ENCODE data around the gene PLEKHH3. TPM values are rescaled to one million over a fixed set of nuclear protein-coding genes. Genes with fewer than 3 reads are reported as not detected.
A peak's percentile ranks its signal among the peaks of the same experiment; 100 is the strongest.
"Not testable (repeated sequence)": the region's sequence is repeated elsewhere in the genome, so short reads cannot be mapped to it uniquely, and the experiment has no call there.

Gene PLEKHH3
- total RNA-seq, 2 experiments from 2014 or later = 0.62 to 0.77 TPM

DNA sequence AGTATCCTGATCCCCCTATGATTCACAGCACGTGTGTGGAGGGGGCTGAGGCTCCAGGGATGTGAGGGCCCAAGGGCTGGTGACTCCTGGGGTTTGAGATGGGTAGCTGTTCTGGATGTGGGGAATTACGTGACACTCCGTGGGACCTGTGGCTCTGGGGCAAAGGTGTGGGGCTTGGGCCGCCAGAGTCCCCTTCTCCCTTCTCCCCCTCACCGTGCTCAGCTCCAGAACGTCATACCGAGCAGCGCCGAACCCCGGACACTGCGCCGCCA lies 7.2 kb downstream of the PLEKHH3 start:
- Mint-ChIP-seq H3K9me3 (no peaks in the 10 kb centered on the region), H3K27me3 (ENCODE audit: low read depth) (peaks cover 37% of the 10 kb centered on the region), H3K4me3 (peak overlapping the region; percentile 11), H3K27ac (no peak overlapping the region), H3K4me1 (ENCODE audit: low read depth) (peaks cover 21% of the 10 kb centered on the region), H3K36me3 (ENCODE audit: low read depth) (peaks cover 7% of the 10 kb centered on the region)
- no peak for DNase-seq
- intact Hi-C loops (cut with micrococcal nuclease) = no loop called here
- CTCF ChIA-PET = interaction anchor here (0.6 to 1.9 kb wide), 4 partner anchors 10 to 244 kb away, joined by 3 to 6 read pairs (median 4); partner anchors contain the start of gene PSMC3IP

DNA sequence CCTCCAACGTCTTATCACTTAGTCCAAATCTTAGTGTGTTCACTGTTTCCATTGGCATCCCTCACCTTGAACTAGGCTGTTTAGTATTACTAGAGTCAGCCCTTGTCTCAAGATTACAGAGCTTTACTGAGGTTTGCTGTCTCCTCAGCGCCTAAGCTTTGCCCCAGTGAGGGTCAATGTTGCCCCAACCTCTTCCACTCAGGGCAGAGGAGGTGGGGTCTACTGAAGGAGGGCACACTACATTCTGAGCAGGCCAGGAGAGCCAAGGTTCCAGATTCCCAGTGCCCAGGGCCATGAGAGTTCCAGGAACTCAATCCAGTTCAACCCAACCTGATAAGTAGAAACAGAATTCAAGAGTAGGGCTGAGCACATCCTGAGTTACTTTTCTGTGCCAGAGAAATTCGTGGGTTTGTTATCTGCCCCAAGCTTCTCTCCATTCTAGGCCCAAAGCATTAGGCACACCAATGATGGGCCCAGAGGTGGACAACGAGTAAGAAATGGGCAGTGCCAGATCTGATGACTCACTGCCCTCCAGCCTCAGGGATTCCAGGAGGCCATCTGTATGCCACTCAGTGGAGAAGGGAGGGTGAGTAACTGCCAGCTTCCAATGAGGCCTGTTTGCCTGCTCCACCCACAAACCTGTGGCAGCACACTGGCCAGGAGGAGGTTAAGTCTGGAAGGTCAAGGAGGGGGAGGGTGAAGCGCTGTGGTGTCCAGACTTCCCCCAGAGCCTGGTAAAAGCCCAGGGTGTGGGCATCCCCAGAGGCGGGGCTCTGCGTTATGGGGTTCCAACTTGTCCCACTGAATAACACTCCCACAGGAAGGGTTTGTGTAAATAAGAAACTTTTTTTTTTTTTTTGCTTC lies 9.5 kb downstream of the PLEKHH3 start:
- intact Hi-C loops (cut with micrococcal nuclease) = no loop called here
- Mint-ChIP-seq H3K4me1 (ENCODE audit: low read depth) (peaks cover 15% of the 10 kb centered on the region), H3K36me3 (ENCODE audit: low read depth) (peaks cover 7% of the 10 kb centered on the region), H3K27ac (no peak overlapping the region), H3K27me3 (ENCODE audit: low read depth) (peaks cover 27% of the 10 kb centered on the region), H3K9me3 (no peaks in the 10 kb centered on the region), H3K4me3 (no peak overlapping the region)
- CTCF ChIA-PET = interaction anchor here (0.6 kb wide), 1 partner anchor 39 kb away, joined by 9 read pairs; no protein-coding TSS in a partner anchor
- DNase-seq = no peak

DNA sequence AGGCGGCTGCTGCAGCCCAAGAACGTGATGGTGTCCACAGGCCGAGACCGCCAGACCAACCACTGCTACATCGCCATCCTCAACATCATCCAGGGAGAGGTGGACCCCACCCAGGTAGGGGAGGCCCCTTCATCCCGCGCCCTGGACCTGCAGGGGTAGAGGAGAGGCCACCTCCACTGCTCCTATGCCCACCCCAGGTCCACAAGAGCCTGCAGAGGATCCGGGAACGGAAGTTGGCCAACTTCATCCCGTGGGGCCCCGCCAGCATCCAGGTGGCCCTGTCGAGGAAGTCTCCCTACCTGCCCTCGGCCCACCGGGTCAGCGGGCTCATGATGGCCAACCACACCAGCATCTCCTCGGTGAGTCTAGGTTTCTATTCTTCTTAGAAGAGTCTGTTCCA lies 10.7 kb downstream of the PLEKHH3 start:
- H3K9me3 Mint-ChIP-seq; CTCF ChIA-PET; H3K4me3 Mint-ChIP-seq; DNase-seq; H3K4me1 Mint-ChIP-seq (ENCODE audit: low read depth); H3K36me3 Mint-ChIP-seq (ENCODE audit: low read depth); intact Hi-C loops (cut with micrococcal nuclease); H3K27ac Mint-ChIP-seq: not testable (repeated sequence)
- peaks cover 17% of the 10 kb centered on the region for H3K27me3 Mint-ChIP-seq (ENCODE audit: low read depth)

DNA sequence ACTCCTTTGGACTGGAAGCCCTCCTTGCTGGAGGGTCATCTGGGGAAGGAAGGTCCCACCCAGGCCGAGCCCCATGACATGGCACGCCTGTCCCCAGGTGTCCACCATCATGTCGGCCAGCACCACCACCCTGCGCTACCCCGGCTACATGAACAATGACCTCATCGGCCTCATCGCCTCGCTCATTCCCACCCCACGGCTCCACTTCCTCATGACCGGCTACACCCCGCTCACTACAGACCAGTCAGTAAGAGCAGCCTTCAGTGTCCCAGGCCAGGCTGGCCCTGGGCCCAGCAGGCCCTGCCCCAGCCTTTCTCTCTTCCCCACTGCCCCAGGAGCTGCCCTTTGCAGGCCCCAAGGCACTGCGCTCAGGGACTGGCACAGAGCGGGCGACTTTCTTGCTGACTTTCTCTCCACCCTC lies 11.2 kb downstream of the PLEKHH3 start:
- intact Hi-C loops (cut with micrococcal nuclease) = no loop called here
- Mint-ChIP-seq H3K27ac (no peak overlapping the region), H3K9me3 (no peaks in the 10 kb centered on the region), H3K27me3 (ENCODE audit: low read depth) (peaks cover 12% of the 10 kb centered on the region), H3K36me3 (ENCODE audit: low read depth) (peaks cover 7% of the 10 kb centered on the region), H3K4me1 (ENCODE audit: low read depth) (peaks cover 4% of the 10 kb centered on the region), H3K4me3 (no peak overlapping the region)
- no peak for DNase-seq
- CTCF ChIA-PET = no interaction called here

DNA sequence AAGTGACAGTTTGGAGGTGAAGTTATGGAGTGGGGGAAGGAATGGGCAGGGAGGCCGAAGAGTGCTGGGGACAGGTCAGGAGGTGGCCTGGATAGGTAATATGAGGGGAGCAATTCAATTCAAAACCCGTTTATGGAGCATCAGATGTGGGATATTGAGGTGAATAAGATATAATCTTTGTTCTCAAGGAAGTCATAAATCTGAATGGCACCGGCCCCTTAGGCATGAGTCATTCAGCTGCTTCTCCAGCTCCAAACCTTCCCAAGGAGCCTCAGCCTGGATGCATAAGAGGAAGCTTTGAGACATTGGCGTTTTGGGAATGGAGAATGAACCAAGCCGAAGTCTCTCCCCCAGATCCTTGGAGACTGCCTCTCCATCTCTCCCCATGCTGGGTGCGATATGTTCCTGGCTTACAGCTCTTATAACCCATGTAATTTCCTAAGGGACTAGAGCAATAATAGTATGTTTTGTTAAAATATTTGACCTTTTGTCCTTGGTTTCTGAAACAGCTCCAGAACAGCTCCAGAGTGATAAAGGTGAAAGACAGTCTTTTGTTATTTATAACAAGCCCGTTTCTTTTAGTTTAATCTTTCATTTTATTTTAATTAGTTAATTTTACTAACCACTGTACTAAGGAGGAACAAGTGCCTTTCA lies 16.0 kb downstream of the PLEKHH3 start:
- peaks cover 3% of the 10 kb centered on the region for H3K36me3 Mint-ChIP-seq (ENCODE audit: low read depth)
- H3K4me1 Mint-ChIP-seq (ENCODE audit: low read depth) = peaks cover 18% of the 10 kb centered on the region
- peaks cover 3% of the 10 kb centered on the region for H3K9me3 Mint-ChIP-seq
- CTCF ChIA-PET = interaction anchor here (1.0 to 1.6 kb wide), 4 partner anchors 11 to 103 kb away, joined by 3 to 5 read pairs (median 4); no protein-coding TSS in a partner anchor
- no peak overlapping the region for H3K27ac Mint-ChIP-seq
- H3K27me3 Mint-ChIP-seq (ENCODE audit: low read depth) = no peaks in the 10 kb centered on the region
- intact Hi-C loops (cut with micrococcal nuclease) = no loop called here
- H3K4me3 Mint-ChIP-seq = no peak overlapping the region
- no peak for DNase-seq

DNA sequence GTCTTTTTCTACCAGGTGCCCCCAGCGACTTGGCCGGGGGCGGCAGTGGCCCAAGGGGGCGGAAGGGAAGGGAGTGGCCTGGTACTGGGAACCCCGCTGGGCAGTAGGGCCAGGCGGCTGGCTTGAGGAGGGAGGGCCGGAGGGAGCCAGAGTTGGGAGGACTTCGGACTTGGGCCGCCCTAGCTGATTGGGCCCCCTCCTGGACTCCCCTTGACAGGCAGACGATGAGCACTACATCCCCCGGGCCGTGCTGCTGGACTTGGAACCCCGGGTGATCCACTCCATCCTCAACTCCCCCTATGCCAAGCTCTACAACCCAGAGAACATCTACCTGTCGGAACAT lies 16.9 kb downstream of the PLEKHH3 start:
- H3K36me3 Mint-ChIP-seq (ENCODE audit: low read depth); DNase-seq; H3K27me3 Mint-ChIP-seq (ENCODE audit: low read depth); H3K9me3 Mint-ChIP-seq; H3K27ac Mint-ChIP-seq: not testable (repeated sequence)
- CTCF ChIA-PET = interaction anchor here (0.9 to 1.2 kb wide), 2 partner anchors 17 to 20 kb away, joined by 3 to 4 read pairs; partner anchors contain the start of gene PLEKHH3
- H3K4me3 Mint-ChIP-seq = peak overlapping the region; percentile 87
- H3K4me1 Mint-ChIP-seq (ENCODE audit: low read depth) = peaks cover 21% of the 10 kb centered on the region
- intact Hi-C loops (cut with micrococcal nuclease) = loop anchor here (5.0 kb wide), 2 partner anchors 53 to 83 kb away; partner anchors contain the start of genes PSMC3IP, RETREG3 and TUBG1

DNA sequence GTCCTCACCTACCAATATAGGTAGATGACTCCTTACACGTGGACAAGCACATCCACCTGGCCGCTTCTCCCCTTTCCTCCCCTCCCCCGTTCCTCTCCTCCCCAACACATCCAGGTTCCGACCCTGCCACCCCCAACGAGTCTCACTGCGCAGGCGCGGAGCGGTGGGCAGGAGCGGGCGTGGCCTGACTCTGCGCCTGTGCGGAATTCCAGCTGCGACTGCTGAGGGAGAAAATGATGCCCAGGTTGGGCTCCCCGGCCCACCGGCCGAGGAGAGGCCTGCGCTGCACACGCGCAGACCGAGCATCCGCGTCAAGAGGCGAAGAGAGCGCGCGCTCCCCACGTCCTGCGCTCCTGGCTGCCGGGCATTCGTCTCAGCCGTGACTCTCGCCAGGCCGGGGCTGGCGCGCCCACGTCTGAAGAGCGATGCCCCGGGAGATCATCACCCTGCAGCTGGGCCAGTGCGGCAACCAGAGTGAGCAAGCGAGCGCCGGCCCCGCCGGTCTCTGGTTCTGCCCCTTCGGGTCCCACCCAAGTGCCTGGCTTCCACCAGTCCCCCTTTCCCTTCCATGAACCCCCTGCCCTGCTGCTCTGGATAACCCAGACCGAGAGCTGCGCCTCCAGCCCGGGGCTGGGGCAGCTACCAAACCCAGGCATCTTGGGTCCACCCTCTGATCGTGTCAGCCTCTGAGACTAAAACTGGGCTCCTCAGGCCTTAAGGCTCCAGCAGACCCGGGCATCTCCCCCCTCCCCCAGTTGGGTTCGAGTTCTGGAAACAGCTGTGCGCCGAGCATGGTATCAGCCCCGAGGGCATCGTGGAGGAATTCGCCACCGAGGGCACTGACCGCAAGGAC lies 17.5 kb downstream of the PLEKHH3 start, which contains the start of gene TUBG2:
Gene TUBG2, plus strand, starts transcription at position 206 of the 853 bp plus-strand sequence. Its CDS starts 220 bp downstream, at position 426.
- CTCF ChIA-PET = interaction anchor here (0.7 to 1.2 kb wide), 3 partner anchors 18 to 103 kb away, joined by 3 to 4 read pairs (median 4); partner anchors contain the start of gene PLEKHH3
- peaks cover 21% of the 10 kb centered on the region for H3K4me1 Mint-ChIP-seq (ENCODE audit: low read depth)
- no peaks in the 10 kb centered on the region for H3K27me3 Mint-ChIP-seq (ENCODE audit: low read depth)
- intact Hi-C loops (cut with micrococcal nuclease) = loop anchor here (5.0 kb wide), 2 partner anchors 52 to 82 kb away; partner anchors contain the start of genes PSMC3IP, RETREG3 and TUBG1
- H3K27ac Mint-ChIP-seq = peak within 1 kb of the TSS; percentile 60
- DNase-seq = peak; percentile 77
- H3K9me3 Mint-ChIP-seq = peaks cover 3% of the 10 kb centered on the region
- no peaks in the 10 kb centered on the region for H3K36me3 Mint-ChIP-seq (ENCODE audit: low read depth)
- H3K4me3 Mint-ChIP-seq = peak within 1 kb of the TSS; percentile 87

DNA sequence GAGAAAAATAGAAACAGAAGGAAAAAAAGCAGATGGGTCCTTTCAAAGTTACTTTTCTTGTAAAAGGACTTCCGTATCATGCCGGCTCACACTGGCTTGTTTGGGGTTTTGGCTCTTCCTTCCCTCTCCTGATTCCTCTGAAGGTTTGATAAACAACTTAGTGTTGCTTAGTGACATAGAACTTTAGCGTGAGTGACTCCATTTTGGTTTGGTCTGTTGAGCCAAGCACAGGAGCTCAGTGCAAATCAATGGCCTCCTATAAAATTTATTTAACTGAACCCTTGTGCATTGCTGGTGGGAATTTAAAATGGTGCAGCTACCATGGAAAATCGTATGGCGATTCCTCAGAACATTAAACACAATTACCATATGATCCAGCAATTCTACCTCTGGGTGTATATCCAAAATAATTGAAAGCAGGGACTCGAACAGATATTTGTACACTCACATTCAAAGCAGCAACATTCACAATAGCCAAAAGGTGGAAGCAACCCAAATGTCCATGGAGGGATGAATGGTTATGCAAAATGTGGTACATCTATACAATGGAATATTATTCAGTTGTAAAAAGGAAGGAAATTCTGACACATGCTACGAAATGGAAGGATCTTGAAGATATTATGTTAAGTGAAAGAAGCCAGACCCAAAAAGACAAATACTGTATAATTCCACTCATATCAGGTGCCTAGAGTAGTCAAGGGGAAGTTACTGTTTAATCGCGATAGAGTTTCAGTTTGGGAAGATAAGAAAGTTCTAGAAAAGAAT lies 18.8 kb downstream of the PLEKHH3 start:
- Mint-ChIP-seq H3K27ac (peak overlapping the region; percentile 39), H3K4me1 (ENCODE audit: low read depth) (peaks cover 25% of the 10 kb centered on the region), H3K36me3 (ENCODE audit: low read depth) (no peaks in the 10 kb centered on the region), H3K27me3 (ENCODE audit: low read depth) (peaks cover 7% of the 10 kb centered on the region), H3K4me3 (peak overlapping the region; percentile 87), H3K9me3 (peaks cover 3% of the 10 kb centered on the region)
- CTCF ChIA-PET = interaction anchor here (1.7 kb wide), 1 partner anchor 79 kb away, joined by 3 read pairs; no protein-coding TSS in a partner anchor
- DNase-seq = no peak
- intact Hi-C loops (cut with micrococcal nuclease) = loop anchor here (5.0 kb wide), 2 partner anchors 51 to 81 kb away; partner anchors contain the start of genes PSMC3IP, RETREG3 and TUBG1

DNA sequence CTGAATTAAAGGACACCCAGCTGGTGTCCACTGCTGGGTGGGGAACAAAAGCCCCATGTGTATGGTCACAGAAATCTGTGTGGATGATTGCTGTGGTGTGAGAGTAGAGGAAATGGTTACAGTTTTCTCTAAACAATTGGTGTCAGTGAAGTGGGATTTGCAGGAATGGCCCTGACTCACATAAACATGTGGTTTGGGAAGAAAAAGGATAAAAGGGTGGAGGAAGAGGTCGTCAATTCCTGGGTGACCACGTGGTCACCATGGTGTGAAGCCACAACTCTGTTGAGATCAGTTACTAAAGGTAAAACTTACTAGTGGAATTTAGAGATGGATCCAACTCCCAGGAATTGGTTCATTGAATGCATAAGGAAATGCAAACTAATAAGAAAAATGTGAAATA lies 21.3 kb downstream of the PLEKHH3 start:
- no peaks in the 10 kb centered on the region for H3K36me3 Mint-ChIP-seq (ENCODE audit: low read depth)
- H3K27me3 Mint-ChIP-seq (ENCODE audit: low read depth) = peaks cover 10% of the 10 kb centered on the region
- peaks cover 3% of the 10 kb centered on the region for H3K9me3 Mint-ChIP-seq
- H3K4me1 Mint-ChIP-seq (ENCODE audit: low read depth) = peaks cover 25% of the 10 kb centered on the region
- intact Hi-C loops (cut with micrococcal nuclease) = loop anchor here (5.0 kb wide), 2 partner anchors 48 to 78 kb away; partner anchors contain the start of genes PSMC3IP, RETREG3 and TUBG1
- no peak for DNase-seq
- no peak overlapping the region for H3K4me3 Mint-ChIP-seq
- no peak overlapping the region for H3K27ac Mint-ChIP-seq
- CTCF ChIA-PET = interaction anchor here (0.7 to 1.9 kb wide), 2 partner anchors 24 to 25 kb away, joined by 5 to 6 read pairs; no protein-coding TSS in a partner anchor

DNA sequence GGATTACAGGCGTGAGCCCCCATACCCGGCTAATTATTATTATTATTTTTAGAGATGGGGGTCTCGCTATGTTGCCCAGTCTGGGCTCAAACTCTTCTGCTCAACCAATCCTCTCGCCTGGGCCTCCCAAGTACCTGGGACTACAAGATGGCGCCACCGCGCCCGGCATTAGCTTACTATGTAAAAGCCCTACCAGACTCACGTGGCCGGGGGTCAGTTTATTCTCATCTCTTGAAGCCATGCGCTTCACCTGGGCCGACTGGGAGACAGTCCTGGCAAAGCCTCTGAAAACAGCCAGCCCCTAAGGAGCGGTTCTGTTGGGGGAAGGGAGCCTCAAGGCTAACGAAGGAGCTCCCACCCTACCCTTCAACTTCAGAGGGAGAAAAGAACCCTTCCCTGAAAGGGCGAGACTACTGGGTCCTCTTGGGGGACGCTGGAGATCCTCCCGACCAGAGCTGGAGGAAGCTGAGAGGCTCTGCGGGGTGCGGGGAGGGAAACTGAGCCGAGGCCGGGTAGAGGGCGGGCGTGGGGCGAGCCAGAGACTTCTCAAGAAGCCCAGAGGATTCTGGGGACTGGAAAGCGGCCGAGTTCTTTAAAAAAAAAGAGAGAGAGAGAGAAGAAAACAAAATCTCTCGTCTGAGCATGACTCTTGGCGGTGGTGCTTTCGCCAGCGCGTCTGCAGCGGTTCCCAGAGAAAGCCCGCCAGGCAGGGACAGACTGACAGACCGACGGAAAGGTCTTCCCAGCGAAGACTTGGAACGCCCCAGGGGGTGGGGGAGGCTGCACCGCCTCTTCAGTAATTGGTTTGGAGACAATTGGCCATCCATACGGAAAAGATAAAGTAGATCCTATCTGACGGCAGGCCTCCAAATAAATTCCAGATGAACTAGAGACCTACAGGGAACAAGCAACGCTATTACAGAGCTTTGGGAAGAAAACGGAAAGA lies 23.3 kb downstream of the PLEKHH3 start:
- Mint-ChIP-seq H3K9me3 (peaks cover 3% of the 10 kb centered on the region), H3K27ac (no peak overlapping the region), H3K36me3 (ENCODE audit: low read depth) (no peaks in the 10 kb centered on the region), H3K4me3 (peak overlapping the region; percentile 18), H3K27me3 (ENCODE audit: low read depth) (peaks cover 10% of the 10 kb centered on the region), H3K4me1 (ENCODE audit: low read depth) (peaks cover 17% of the 10 kb centered on the region)
- intact Hi-C loops (cut with micrococcal nuclease) = no loop called here
- CTCF ChIA-PET = interaction anchor here (1.0 kb wide), 1 partner anchor 75 kb away, joined by 4 read pairs; no protein-coding TSS in a partner anchor
- no peak for DNase-seq

All from activated naive CD4-positive, alpha-beta T cell treated with anti-CD3 and anti-CD28 coated beads for 36 hours (primary cell).